GM18858 (cell line): ENCODE results near the gene NME5.

Experiments used
- ATAC-seq: cut with Tn5 transposase; IDR thresholded peaks from one replicate; pipeline ENCODE4 v1.9.1; 2021; ENCODE audit not compliant: unreplicated experiment

NME5 gene

DNA sequence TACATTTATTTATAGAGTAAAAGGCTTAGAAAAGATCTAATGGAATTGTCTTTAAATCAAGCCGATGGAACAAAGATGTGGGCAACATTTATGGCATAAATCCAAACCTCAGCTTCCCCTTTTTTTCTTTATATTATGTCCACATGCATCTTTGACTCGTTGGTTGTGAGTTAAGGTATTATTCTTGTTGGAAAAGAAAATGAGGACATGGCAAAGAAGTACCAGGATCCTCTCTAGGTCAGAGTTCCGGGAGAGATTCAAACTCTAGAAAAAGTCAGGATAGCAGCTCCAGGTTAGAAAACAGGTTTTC is 508 bp upstream of the NME5 start:
- ATAC-seq: no peak

DNA sequence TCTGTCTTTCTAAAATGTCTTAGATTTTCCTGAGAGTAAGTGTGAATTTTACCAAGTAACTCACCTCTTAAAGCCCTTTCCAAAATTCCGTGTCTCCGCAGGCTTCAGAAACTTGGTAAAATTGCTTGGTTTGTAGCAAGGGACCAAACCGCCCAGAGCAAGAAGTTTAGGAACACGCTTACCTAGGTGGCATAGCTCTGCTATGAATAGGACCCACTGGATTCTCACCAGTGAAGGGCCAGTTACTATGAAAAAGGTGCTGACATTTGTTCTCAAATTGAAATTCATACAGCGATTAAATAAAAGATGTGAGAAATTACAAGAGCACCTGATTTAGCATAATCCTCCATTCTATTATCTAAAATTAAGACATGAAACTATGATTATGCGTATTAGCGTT is 6.7 kb downstream of the NME5 start:
- no peak for ATAC-seq

DNA sequence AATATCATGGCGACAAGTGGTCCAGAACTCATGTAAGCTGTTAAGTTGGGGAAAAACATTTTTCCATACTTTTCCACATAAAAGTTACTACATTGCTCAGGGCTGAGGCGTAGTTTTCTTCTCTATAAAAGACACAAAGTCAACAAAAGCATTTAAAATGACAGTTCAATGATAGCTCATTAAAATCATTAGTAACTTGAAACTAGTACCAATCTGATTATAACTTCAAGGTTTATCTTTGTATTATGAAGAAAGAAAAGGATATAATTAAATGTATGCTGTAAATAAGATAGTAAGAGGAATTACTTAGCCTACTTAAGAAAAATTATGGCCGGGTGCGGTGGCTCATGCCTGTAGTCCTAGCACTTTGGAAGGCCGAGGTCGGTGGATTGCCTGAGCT is 9.9 kb downstream of the NME5 start:
- ATAC-seq: no peak

DNA sequence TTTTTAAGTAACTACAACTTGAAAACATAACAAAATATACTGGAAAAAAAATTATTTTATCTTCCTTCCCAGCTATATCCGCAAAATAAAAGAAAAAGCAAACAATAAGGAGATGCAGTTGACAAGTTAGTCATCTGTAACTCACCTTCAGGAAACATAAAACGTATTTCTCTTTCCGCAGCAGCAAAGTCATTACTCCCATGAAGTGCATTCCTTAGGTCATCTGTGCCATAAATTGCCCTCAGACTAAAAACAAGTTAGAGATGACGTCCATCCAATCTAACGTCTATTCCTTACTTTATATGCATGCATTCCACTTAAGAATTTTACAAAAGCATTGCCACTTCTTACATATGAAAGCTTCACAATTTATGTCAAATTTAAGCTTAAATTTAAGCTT is 10.9 kb downstream of the NME5 start:
- no peak for ATAC-seq

DNA sequence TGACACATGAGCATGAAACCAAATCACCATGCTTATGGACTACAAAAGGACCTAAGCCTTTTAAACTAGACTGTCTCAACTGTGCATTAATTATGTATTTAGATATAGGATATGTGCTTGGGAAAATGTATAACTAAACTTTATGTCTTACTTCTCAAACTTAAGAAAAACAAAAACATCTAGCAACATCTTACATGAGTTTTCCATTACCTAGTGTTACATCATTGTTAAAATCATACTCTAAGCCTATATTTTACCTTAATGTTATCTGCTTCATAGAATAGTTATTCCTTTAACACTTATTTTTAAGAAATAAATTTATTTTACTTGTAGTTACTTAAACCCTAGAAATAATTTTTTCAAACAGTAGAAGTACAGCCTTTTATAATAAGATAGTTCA is 24.0 kb downstream of the NME5 start:
- no peak for ATAC-seq

DNA sequence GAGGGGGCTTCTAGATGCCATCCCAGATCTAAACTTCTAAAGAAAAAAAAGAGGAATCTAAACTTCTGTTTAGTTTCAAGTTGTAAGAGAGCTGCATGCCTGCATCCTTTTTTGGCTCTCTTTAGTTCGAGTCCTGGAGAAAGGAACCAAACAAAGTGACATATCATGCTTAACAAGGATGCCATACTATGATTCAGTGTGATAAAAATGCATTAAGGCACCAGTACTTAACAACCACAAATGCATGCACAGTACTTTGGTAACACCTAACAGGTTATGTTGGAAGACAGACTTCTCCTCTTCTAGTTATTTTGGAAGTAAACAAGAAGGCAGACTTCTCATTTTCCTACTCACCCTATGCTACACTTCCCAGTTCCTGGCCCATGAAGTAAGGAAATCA is 27.3 kb downstream of the NME5 start:
- no peak for ATAC-seq

DNA sequence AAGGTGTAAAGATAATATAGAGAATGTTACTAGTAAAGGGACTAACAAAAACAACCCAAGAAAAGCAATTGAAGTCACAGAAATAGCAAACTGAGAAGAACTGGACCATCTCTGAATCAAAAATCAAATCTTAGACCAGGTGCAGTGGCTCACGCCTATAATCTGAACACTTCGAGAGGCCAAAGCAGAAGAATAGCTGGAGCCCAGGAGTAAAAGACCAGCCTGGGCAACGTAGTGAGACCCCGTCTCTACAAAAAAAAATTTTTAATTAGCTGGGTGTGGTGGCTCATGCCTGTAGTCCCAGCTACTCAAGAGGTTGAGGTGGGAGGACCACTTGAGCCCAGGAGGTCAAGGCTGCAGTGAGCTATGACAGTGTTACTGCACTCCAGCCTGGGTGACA is 28.0 kb downstream of the NME5 start:
- no peak for ATAC-seq

DNA sequence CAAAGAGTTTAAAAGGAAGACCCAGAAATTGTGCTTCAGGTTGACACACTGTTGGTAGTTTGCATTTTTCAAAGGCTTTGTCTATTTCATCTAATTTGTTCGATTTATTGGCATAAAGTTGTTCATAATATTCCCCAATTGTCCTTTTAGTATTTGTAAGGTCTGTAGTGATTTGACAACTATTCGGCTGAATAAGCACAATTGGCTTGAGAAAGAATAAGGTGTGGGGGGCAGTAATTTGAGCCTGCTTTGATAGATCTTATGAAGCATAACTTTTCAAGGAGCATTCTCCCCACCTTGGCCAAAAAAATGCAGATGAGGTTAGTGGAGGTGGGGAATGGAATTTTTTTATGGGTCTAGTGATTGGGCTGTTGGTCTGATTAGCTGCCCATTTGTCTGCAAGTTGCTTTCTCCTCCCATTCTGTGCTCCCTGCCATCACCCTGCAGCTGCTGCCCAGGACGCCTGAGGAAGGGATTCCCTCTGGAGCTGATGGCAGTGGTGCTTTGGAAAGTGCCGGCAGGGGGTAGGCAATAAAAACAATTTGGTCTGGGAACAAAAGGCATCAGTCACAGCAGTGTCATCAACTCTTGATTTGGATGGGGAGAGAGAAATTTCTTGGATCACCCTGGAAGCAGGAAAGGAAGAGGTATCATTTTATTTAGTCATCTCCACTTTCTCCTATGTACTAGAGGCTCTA is 28.8 kb downstream of the NME5 start:
- no peak for ATAC-seq

DNA sequence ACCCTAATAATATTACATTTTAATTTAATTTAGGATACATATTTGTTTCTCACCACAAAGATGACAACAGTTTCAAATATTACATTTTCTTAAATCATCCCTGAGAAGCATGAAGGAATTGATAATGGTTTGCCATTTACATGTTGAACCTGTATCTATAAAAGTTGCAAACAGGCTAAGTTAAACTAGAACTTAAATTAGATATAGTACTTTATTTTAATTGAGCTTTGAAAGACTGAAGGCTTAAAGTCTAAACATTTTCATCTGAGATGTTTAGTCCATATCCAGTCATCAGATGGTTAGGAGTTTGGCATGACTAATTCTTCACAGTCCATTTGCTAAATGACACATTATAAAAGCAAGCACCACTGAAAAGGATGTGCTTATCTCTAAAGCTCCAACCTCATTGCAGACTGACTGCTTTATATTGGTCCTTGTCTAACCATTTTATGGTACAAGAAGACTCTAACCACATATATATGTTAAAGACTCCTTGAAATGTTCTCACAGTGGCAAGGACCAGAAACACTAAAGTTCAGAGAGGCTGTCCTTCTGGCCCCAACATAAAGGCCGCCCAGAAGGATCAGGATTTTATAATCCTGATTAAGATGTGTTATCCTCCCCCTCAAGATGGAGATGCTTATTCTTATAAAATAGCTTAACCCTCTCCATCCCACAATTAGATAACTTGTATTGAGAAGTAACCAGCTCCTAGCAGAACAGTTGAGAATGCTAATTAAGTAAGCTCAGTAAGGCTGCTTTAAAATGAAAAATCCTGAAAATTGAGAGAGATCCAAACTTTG is 29.6 kb downstream of the NME5 start:
- no peak for ATAC-seq

DNA sequence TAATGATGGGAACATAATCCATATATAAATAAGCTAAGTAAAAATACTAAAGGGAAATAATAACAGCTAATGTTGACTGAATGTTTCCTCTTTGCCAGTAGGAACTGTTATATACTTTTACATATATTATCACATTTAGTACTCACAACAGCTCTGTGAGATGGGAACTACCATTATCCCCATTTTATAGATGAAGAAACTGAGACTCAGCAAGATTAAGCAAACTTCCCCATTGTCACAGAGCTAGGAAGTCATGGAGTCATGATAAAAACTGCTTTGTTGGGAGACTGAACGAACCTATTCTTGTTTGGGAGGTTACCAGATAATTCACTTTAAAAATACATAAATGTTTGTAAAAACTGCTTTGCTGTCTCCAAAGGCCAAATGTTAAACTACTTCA is 32.0 kb downstream of the NME5 start:
- no peak for ATAC-seq

DNA sequence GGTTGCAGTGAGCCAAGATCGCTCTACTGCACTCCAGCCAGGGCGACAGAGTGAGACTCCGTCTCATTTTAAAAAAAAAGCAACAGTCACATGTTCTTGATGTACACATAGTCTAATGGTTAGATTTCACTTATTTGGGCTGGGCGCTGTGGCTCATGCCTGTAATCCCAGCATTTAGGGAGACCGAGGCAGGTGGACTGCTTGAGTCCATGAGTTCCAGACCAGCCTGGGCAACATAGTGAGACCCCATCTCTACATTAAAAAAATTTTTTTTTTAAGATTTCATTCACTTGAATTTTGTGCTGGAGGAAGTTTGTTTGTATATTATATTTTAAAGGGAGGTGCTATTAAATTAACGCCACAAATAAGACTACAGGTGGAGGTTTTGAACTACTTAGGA is 33.5 kb downstream of the NME5 start:
- no peak for ATAC-seq

DNA sequence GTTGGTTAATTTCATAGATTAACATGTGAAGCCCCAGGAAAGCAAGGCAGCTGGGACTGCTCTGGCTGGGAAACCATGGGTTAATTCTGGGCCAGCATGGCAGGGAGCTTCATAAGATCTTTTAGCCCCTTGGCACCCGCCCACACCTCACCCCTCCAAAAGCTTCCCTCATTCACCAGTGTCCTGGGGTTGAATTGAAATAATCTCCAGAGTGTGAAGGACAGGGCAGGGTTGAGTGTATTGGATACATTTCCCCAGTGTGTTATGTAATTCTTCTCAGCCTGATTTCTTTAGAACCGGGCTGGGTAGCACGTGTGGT is 36.0 kb downstream of the NME5 start:
- no peak for ATAC-seq

DNA sequence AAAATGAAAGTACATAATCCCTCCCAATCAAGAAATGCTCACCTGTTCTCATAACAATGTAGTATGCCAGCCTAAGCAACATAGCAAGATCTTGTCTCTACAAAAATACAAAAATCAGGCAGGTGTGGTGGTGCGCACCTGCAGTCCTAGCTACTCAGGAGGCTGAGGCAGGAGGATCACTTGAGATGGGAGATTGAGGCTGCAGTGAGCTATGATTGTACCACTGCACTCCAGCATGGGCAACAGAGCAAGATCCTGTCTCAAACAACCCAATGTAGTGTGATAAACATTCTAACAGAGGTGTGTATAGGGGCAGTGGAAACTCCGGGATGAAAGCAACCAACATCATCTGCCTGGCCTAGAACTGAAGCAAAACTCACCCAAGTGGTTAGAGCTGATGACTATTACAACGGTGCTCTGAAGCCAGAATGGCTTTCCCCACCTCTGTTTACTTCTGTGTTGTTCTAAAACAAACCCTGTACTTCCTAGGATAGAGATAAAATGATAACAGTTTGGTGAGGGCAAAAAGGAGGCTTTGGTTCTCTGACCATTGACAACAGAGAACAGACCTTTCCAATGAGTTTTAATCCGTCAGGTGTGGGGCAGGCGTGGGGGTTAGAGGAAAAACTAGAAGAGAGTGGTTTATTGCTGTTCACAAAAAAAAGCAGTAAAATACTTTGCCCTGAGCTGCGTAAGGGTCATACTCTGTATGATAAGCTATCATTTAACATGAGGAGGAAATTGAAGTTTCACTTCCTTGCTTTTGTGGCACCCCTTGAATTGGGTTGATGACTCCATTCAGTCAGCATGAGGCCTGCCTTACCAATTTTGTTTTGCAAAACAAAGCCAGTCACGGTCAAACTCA is 36.5 kb downstream of the NME5 start:
- ATAC-seq: no peak

DNA sequence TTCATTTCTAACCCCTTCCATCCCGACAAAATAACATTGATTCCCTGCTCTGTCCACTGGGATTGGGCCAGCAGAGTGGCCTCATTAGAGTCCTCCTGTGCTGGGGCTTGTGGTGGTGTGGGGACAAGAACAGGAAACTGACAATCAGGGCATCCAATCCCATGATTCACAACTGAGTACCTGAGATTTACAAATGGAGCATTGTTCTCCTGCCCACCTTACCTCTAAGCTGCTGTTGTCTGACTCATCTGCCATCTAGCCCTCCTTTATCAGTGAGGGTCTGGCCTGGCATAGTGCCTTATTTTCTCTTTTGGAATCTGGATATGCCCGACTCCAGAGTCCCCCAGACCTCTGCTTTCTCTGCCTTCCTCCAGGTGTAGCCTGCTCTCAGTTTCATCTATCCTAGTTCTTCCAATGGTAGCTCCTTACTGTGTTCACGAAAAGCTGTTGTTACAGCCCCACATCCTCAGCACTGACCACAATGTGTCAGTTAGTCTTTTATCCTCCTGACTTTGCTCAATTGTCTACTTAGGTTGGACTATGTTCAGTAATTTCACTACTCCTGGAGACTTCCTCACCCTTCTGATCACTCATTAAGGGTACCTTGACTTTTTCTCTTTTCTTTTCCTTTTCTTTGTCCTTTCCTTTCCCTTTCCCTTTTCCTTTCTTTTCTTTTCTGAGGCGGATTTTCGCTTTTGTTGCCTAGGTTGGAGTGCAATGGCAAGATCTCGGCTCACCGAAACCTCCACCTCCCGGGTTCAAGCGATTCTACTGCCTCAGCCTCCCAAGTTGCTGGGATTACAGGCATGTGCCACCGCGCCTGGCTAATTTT is 42.0 kb downstream of the NME5 start:
- no peak for ATAC-seq

DNA sequence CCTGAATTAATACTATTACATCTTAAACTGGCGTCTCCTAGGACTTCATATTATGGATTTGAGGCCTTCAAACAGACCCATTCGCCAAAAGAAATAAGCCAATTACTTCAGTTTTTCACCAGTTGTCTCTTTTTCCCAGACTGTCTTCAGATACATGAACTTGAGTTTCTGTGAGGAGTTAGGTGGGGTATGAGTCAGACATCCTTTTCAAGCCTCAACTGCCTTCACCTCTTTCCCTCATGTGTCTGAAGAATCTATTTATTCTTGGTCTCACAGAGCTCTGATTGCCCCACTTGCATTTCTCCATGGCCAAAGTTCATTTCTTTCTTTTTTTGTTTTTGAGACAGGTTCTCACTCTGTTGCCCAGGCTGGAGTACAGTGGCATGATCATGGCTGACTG is 42.9 kb downstream of the NME5 start:
- ATAC-seq: no peak

DNA sequence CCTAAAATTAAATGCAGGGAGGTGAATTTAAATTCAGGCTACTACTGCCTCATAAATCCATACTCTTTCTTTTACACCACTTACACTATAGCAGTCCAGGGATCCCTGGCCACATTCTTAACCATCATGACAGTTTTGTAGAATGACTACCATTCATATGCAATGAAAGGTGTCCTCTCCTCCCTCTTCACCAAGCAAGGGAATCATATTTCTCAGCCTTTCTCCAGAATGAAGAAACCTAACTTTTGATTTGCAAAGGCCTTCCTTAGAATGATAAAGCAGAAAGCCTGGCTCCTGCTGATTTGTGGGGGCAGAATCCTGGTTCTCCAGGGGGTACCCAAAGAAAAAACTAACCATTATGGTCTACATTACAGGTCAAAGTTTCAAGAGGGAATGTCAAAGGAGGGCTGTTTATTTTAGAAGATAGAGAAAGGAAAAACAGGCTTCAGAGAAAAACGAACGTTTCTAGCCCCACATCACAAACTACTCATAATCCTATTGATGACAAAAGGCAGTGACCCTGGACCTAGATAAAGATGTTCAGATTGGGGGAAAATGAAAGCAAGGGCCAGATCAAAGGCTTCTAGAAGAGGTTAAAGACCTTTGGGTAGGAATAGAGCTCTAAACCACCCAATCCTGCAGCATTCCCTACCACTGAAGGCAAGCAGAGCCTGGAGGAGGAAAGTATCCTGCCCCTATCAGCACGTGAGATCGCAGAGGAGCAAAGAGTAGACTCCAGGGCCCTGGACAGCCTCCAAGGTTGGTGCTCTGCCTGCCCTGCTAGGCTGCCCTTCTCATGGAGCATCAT is 43.9 kb downstream of the NME5 start:
- ATAC-seq: no peak

DNA sequence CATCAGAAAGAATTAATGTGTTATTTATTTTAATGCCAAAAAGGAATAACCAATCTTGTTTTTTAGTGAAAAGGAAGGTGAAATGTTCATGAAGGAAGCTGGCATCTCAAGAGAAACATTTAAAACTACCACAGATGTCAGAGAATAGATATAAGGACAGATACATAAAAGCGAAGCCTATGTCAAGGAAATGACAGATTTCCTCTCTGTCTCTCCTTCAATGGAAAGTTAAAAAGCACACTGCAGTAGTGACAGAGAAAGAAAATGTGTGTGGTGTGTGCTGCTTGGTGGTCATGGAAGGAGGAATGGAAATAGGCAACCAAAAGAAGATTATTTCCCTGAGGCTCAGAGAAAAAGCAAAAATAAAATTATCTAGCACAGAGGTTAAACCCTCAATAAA is 46.2 kb downstream of the NME5 start:
- ATAC-seq: no peak

DNA sequence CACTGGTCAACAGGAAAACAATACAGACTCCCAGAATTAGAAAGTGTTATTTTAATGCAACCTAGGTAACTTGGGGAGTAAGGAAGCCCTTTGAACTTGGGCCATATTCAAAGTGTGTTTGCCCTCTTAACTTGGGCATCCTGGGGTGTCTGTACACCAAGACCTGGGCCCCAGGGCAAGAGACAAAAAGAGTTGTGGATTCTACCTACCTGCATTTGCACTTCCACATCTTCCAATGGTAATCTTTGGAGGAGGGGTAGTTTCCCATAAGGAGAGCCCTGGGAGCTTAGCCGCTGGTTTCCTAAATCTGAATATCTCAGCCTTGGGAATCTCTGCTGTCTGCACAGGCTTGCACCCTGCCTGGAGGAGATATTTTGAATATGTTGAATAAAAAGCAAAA is 46.9 kb downstream of the NME5 start:
- ATAC-seq: no peak

DNA sequence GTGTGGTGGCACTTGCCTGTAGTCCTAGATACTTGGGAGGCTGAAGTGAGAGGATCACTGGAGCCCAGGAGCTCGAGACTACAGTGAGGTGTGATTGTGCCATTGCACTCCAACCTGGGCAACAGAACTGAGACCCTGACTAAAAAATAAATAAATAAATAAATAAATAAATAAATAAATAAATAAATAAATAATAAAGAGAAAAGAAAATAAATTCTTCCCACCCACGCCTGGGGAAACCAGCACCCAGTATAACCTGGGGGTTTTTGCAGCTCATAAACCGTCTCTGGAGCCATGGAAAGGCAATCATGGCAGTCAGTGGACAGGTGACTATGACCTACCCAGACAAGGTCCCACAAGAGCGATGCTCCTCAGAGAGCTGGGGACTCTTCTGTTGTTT is 47.5 kb downstream of the NME5 start:
- no peak for ATAC-seq

DNA sequence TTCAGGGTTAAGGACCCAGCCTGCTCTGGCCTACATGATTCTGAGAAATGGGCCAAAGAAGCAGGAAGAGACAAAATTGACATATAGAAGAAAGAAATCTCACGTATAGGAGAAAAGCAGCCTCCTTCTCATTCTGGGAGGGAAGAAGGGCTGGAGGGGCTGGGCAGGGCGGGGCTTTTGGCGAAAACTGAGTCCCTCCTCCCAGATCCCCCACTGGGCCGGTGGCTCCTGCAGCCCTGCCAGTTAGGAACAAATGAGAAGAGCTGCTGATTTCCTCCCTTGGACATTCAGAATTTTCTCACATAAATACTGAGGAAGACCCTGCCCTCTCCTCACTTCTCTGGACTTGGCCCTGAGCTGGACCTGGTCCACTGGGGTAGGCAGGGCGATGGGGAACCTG is 55.5 kb downstream of the NME5 start, which contains the start of gene WNT8A:
Gene WNT8A (plus strand): TSS at position 332 of the 400 bp plus-strand sequence. CDS start 95 bp downstream, outside the sequence.
- ATAC-seq: no peak
